GM20431 (cell line): ENCODE results near the gene CNTFR.

Source experiments
- in situ Hi-C: fragments of 300-500 bp; cut with MseI, MboI; formaldehyde crosslinking; loops from one replicate; pipeline ENCODE4 v1.15.0; 2020; ENCODE audit warnings: low sequenced_read_pairs; ENCODE audit not compliant: unreplicated experiment

Gene CNTFR

GRCh38 chr9:34514401-34514800, 75.1 kb downstream of the CNTFR start:
- in situ Hi-C loops, result loop anchor here (25.0 kb wide), 1 partner anchor 102 kb away; no protein-coding TSS in a partner anchor

GRCh38 chr9:34513567-34514214, 75.8 kb downstream of the CNTFR start:
- in situ Hi-C loops, result loop anchor here (25.0 kb wide), 1 partner anchor 101 kb away; no protein-coding TSS in a partner anchor

GRCh38 chr9:34512131-34513078, 77.1 kb downstream of the CNTFR start:
- in situ Hi-C loops, result loop anchor here (25.0 kb wide), 1 partner anchor 100 kb away; no protein-coding TSS in a partner anchor

GRCh38 chr9:34510497-34511468, 78.7 kb downstream of the CNTFR start:
- in situ Hi-C loops, result loop anchor here (25.0 kb wide), 1 partner anchor 98 kb away; no protein-coding TSS in a partner anchor

- in situ Hi-C loops, result loop anchor here (25.0 kb wide), 1 partner anchor 97 kb away; no protein-coding TSS in a partner anchor
Measured at GRCh38 chr9:34508951-34509350, 80.6 kb downstream of the CNTFR start.

GRCh38 chr9:34508463-34508862, 81.1 kb downstream of the CNTFR start:
- in situ Hi-C loops, result loop anchor here (25.0 kb wide), 1 partner anchor 96 kb away; no protein-coding TSS in a partner anchor

- in situ Hi-C loops, result loop anchor here (25.0 kb wide), 1 partner anchor 96 kb away; no protein-coding TSS in a partner anchor
Measured at GRCh38 chr9:34507966-34508365, 81.6 kb downstream of the CNTFR start.

GRCh38 chr9:34507556-34507955, 82.0 kb downstream of the CNTFR start:
- in situ Hi-C loops, result loop anchor here (25.0 kb wide), 1 partner anchor 95 kb away; no protein-coding TSS in a partner anchor

GRCh38 chr9:34506623-34507022, 82.9 kb downstream of the CNTFR start:
- in situ Hi-C loops, result loop anchor here (25.0 kb wide), 1 partner anchor 94 kb away; no protein-coding TSS in a partner anchor

- in situ Hi-C loops, result loop anchor here (25.0 kb wide), 1 partner anchor 93 kb away; no protein-coding TSS in a partner anchor
Measured at GRCh38 chr9:34505370-34506120, 84.0 kb downstream of the CNTFR start.

- in situ Hi-C loops, result loop anchor here (25.0 kb wide), 1 partner anchor 91 kb away; no protein-coding TSS in a partner anchor
Measured at GRCh38 chr9:34503406-34503805, 86.1 kb downstream of the CNTFR start.

GRCh38 chr9:34502891-34503290, 86.6 kb downstream of the CNTFR start:
- in situ Hi-C loops, result loop anchor here (25.0 kb wide), 1 partner anchor 91 kb away; no protein-coding TSS in a partner anchor

GRCh38 chr9:34502471-34502870, 87.1 kb downstream of the CNTFR start:
- in situ Hi-C loops, result loop anchor here (25.0 kb wide), 1 partner anchor 90 kb away; no protein-coding TSS in a partner anchor

- in situ Hi-C loops, result loop anchor here (25.0 kb wide), 1 partner anchor 90 kb away; no protein-coding TSS in a partner anchor
Measured at GRCh38 chr9:34501889-34502425, 87.6 kb downstream of the CNTFR start.
